Measurements from ENCODE around the gene TMEM92.

- no peak for TF ChIP-seq ELF4 (IDR thresholded peaks at IDR 0.05)
- no peak for TF ChIP-seq FOXK2 (IDR thresholded peaks at IDR 0.05)
- no peak for TF ChIP-seq CTBP1 (IDR thresholded peaks at IDR 0.05; ENCODE audit: borderline replicate concordance)
- TF ChIP-seq, protein P1, sequence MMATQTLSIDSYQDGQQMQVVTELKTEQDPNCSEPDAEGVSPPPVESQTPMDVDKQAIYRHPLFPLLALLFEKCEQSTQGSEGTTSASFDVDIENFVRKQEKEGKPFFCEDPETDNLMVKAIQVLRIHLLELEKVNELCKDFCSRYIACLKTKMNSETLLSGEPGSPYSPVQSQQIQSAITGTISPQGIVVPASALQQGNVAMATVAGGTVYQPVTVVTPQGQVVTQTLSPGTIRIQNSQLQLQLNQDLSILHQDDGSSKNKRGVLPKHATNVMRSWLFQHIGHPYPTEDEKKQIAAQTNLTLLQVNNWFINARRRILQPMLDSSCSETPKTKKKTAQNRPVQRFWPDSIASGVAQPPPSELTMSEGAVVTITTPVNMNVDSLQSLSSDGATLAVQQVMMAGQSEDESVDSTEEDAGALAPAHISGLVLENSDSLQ (IDR thresholded peaks at IDR 0.05), result no peak
- TF ChIP-seq SP1 (IDR thresholded peaks at IDR 0.05), result no peak
- no peak for TF ChIP-seq L3MBTL2 (conservative IDR thresholded peaks at IDR 0.05)
- no peak for TF ChIP-seq LEF1 (IDR thresholded peaks at IDR 0.05; ENCODE audit: borderline replicate concordance)
- no peak for TF ChIP-seq ARNT (IDR thresholded peaks at IDR 0.05)
- no peak for TF ChIP-seq FOXA1 (IDR thresholded peaks at IDR 0.05)
- no peak for TF ChIP-seq TARDBP (IDR thresholded peaks at IDR 0.05)
Measured at GRCh38 chr17:50225701-50226240, 48.5 kb upstream of the TMEM92 start.

All from HEK293T (cell line).